ENCODE data around the gene PDZK1.
"Not testable (repeated sequence)": the region's sequence is repeated elsewhere in the genome, so short reads cannot be mapped to it uniquely, and the experiment has no call there.

The PDZK1 gene

GRCh38 chr1:145665015-145665414 lies 42.2 kb downstream of the PDZK1 start:
- in situ Hi-C loops (cut with HindIII; ENCODE audit: low sequenced_read_pairs): not testable (repeated sequence)

DNA sequence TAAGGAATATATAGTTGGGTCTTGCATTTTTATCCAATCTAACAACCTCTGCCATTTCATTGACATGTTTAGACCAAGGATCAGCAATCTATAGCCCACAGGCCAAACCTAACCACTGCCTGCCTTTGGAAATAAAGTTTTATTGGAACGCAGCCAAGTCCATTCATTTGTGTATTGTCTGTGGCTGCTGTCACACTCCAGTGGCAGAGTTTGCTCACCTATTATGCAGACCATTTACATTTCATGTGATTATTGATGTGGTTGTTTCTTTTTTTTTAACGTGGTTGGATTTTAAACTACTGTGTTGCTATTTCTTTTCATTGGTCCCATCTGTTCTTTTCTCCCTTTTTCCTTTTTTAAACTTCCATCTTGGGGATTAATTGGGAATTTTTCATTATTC lies 44.7 kb downstream of the PDZK1 start:
- in situ Hi-C loops (cut with HindIII; ENCODE audit: low sequenced_read_pairs): not testable (repeated sequence)

DNA sequence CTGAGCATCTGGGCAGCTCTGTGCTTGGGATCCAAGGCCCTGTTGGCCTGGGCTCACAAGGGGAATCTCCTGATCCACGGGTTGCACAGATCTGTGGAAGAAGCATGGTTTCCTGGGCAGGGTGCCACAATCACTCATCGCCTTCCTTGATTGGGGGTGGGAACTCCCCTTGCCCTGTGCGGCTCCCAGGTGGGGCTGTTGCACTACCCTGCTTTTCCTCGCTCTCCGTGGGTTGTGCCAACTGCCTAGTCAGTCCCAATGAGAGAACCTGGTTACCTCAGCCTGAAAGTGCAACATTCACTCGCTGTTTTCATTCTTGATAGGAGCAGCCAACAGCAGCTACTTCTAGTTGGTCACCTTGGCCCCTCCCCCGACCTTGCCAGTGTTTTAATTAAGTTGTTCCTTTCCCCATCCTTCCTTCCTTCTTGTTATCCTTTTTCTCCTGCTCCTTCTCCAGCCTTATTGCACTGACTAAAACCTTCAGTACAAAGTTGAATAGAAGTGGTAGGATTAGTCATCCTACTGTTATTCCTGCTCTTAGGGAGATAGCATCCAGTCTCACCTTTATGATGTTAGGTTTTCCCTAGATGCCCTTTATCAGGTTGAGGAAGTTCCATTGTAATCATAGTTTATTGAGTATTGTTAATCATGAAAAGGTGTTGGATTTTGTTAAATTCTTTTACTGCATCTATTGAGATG lies 50.8 kb downstream of the PDZK1 start:
- in situ Hi-C loops (cut with HindIII; ENCODE audit: low sequenced_read_pairs): not testable (repeated sequence)

DNA sequence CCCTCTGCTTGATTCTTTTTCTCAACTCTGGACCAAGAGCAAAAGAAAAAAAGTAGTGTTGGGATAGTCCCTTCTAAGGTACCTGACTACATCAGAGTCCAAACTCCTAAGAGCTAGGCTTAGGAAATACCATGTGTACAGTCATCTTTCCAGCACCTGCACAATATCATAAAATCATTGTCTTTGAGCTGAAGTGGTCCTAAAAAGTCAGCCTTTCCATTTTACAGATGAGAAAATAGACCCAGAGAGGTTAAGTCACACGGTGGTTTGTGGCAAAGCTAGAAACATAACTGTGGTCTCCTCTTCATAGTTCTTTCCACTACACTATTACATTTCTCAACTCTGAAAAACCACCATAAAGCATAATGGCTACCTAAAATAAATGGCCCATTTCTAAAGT lies 63.2 kb downstream of the PDZK1 start:
- in situ Hi-C loops (cut with HindIII; ENCODE audit: low sequenced_read_pairs): not testable (repeated sequence)

- in situ Hi-C loops (cut with HindIII; ENCODE audit: low sequenced_read_pairs): not testable (repeated sequence)
Observed at GRCh38 chr1:145641886-145642285, 65.3 kb downstream of the PDZK1 start.

- in situ Hi-C loops (cut with HindIII; ENCODE audit: low sequenced_read_pairs): not testable (repeated sequence)
Observed at GRCh38 chr1:145636237-145636636, 70.9 kb downstream of the PDZK1 start.

DNA sequence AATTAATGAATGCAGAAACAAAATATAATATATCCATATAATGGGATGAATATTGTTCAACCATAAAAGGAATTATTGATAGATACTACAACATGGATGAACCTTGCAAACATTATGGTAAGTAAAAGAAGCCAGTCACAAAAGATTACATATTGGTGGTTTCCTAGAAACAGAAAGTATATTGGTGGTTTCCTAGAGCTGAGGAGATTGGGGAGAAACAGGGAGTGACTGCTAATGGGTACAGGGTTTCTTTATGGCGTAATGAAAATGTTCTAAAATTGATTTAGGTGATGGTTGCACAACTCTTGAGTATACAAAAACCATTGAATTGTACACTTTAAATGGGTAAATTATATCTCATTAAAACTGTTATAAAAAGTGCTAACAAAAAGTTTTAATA lies 85.0 kb downstream of the PDZK1 start:
- in situ Hi-C loops (cut with HindIII; ENCODE audit: low sequenced_read_pairs): not testable (repeated sequence)

All from endothelial cell of hepatic sinusoid (primary cell).